SKM-1 treated with dmso at 0.1 percent for 144 hours (cell line): Measurements from ENCODE around the gene RAPGEF4.

Experiments used
- DNase-seq: peaks from one replicate; lab custom pipeline; 2025; ENCODE audit not compliant: unreplicated experiment; lab: John Stamatoyannopoulos, UW

RAPGEF4 gene

GRCh38 chr2:172964511-172965139 is 229.0 kb downstream of the RAPGEF4 start:
- no peak for DNase-seq

- no peak for DNase-seq
Measured at GRCh38 chr2:172965433-172966212, 230.0 kb downstream of the RAPGEF4 start.

DNA sequence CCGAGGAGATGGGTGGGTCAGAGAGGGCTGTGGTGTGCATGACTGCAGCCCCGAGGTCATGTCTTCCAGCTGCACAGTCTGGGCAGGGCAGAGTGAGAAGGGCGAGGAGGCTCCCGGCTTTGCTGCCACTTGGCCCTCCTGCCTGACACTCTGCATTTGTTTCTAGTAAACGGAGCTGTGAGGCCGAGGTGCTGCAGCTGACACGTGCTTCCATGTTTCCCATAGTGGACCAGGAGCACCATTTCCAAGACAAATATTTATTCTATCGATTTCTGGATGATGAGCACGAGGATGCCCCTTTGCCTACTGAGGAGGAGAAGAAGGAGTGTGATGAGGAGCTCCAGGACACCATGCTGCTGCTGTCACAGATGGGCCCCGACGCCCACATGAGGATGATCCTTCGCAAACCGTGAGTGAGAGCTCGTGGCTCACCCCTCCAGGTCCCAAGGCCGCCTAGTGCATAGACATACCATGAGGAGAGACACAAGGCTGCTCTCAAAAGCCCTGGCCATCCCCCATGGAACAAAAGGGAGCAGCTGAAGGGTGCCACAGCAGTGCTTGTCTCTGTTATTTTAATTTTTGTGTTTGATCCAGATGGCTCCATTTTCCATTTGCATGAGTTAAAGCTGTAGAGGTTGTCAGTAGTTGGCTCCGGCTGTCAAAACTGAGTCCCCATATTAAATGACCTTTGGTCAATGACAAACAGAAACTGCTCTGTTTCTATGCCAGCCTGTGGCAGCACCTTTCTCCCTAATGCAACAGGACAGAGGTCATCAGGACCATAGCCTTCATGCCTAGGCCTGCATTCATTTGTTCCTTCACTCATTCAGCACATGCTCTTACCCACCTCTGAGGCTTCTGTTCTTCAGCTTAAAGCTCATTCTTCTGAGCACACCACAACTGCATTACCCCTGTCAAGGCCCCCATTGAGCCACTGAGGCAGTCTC is 231.7 kb downstream of the RAPGEF4 start:
- DNase-seq: no peak

DNA sequence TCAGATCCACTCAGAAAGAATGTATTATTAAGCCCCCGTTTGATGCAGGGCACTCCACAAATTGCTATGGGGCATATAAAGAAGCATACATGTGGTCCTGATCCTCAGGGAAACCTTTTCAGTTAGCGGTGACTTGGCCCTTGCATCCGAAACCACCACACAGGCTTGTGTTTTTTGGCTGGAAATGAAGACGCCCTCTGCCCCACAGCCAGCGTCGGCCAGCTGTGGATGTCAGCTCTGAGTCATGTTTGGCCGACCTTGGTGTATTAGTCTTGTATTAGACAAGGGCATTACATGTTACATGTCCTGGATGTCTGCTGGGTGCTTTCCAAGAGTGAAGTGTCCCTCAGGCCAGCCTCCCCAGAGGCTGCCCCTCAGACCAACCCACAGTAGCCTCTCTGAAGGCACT is 232.4 kb downstream of the RAPGEF4 start:
- no peak for DNase-seq

DNA sequence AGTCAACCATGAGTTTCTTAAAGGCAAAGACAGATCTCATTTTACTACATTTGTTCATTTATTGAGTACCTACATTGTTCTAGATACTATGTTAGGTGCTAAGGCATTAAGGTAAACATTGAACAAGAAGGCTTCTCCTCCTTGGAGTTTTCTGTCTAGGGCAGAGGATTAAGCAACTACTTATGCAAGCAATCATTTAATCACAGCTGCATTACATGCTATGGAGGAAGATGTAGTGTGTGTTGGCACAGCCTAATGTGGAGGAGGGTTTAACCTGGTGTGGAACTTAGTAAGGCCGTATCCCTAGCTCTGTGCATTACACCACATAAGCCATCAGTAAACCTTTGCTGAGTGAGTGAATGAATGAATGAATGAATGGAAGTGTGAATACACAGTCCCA is 233.5 kb downstream of the RAPGEF4 start:
- no peak for DNase-seq

- DNase-seq: no peak
Measured at GRCh38 chr2:172969609-172970008, 234.0 kb downstream of the RAPGEF4 start.

DNA sequence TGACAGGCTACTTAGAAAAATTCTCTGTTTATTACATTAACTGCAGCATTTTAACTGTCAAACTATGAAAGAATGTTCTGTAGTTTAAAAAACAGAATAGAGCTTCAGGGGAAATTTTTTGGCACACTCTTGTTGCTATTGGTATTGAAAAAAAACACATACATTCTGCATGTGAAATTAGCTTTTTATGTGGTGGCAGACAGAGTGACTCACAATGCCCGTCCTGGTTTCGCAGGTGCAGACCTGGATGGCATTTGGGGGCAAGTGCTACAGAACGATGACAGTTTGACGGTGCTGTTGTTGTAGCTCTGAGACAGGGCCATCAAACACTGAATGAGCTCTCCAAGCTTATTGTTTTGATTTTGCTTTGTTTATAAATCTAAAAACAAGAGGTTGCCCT is 235.0 kb downstream of the RAPGEF4 start:
- no peak for DNase-seq

DNA sequence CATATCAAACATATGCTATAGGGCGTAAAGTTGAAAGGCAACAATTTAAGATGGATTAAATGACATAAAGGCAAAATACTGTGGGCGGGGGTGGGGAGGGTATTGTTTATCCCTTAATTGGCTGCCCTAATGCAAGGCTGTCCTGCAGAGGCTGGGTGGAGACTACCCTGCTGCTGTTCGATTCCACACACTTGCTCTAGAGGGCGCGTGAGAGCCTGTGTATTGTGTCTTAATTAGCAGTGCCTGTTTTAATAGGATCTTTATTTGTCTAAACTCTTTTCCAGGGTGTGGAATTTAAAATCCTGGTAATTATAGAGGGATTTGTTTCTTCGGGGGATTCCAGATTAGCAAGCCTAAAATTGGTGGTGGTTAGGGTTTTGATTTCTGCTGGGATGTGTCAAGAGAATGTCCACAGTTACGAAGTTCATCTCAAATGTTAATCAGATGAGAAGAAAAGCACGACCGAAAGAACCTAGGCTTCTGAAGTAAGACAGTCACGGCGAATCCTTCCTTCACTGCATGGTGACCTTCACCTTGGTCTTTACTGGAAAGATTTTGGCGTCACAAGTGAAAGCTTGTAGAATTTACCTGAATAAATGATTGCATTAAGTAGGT is 236.5 kb downstream of the RAPGEF4 start:
- peak; percentile 12 for DNase-seq

- no peak for DNase-seq
Measured at GRCh38 chr2:172974762-172975161, 239.1 kb downstream of the RAPGEF4 start.

DNA sequence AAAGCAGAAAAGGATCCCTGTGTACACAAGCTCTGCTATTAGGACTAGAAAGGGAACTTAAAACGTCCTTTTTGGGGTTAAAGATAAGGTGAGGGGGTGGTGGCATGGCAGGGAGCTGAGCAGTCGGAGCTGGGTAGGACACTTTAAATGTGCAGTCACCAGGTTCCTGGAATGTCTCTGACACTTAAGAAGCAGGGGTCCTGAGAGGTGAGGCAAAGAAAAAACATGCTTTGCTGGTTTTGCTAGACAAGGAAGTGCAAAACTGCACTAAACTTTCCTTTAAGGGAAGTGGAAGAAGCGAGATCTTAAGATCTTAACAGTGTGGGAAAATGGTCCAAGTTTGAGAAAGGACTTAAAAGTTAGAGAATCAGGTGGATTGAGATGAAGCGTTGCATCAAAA is 240.5 kb downstream of the RAPGEF4 start:
- peak; percentile 4 for DNase-seq

- no peak for DNase-seq
Measured at GRCh38 chr2:172976816-172977215, 241.2 kb downstream of the RAPGEF4 start.

GRCh38 chr2:172977270-172978062 is 241.8 kb downstream of the RAPGEF4 start:
- peak; percentile 36 for DNase-seq

- no peak for DNase-seq
Measured at GRCh38 chr2:172978063-172978383, 242.4 kb downstream of the RAPGEF4 start.

DNA sequence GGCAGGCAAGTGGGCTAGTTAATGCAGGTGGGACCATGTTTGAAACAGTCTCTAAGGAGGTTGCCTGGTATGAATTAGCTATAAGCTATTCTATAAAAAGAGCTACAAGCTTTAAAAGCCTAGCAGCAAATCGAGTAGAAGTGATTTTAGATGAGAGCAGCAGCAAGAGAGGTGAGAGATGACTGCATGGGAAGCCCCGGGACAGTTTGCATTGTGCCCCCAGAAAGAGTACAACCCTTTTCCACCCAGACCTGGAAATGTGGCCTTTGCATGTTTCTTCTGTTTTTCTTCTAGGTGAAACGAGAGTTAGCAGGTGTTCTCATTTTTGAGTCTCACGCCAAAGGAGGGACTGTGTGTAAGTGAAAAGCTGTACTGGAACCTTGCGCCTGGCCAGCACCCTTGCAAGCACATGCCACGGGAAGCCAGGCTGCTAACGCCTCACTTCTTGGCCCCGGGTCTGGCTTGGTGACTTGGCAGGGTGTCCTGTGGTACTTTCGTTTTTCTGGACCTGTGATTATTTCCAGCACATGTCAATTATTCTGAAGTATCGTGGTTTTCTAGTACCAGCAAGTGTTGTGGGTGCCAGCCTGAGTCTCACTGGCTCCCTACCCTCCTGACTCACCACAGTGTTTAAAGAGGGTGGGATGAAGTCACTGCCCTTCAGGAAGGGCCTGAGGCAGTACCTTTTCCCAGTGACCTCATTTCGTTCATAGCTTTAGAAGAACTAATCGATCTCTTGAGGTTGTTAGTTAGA is 249.7 kb downstream of the RAPGEF4 start:
- DNase-seq: no peak

DNA sequence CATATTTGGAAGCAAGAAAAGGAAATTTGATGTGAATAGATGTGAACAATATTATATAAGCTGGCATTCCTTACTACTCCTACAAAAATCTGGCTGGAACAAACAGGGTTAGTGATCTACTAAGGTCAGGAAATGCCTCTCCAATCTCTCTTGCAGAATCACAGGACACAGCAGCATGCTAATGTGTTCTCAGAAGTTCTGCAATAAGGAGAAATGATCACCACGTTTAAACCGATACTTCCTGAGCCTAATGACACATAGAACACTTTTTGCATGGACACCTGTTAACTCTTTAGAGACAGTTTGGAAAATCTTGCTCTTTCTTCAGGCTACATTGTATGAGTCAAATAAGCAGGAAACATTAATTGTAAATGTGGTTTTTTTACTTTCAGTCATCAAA is 250.4 kb downstream of the RAPGEF4 start:
- no peak for DNase-seq

DNA sequence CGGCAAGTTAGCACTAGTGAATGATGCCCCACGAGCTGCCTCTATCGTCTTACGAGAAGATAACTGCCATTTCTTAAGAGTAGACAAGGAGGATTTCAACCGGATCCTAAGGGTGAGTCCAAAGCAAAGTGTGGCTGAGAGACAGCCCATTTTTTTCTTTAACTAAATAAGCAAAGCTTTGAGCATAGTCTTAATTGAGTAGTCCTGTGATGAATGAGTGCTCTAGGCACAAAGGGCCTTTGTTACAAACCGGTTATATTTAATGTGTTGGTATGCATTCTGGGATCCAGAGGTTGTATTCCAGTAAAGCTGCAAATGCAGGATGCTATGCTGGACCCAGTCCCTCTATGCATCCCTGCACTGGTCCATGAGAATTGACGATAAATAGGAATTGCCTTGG is 253.1 kb downstream of the RAPGEF4 start:
- no peak for DNase-seq

- DNase-seq: no peak
Measured at GRCh38 chr2:172991031-172991430, 255.4 kb downstream of the RAPGEF4 start.

GRCh38 chr2:172993139-172993538 is 257.5 kb downstream of the RAPGEF4 start:
- DNase-seq: no peak

GRCh38 chr2:172993931-172994717 is 258.5 kb downstream of the RAPGEF4 start:
- DNase-seq: no peak
